ENCODE data around the gene FAM13A.

DNA sequence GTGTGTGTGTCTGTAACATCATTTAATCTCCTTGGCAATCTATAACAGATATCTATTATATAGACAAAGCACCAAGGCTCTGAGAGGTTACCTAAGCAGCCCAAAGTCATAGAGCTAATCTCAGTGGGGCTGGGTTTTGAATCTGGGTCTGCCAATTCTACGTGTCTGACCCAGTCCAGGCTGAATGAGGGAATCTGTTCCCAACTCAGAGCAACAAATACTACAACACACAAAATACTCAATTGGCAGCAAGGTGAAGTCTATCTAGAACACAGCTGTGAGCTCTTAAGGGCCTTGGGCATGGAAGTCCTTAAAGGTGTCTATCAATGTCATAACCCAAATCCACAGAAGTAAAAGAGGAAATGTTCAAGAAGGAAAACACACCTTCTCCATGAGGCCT lies 311.8 kb downstream of the FAM13A start:
- TF ChIP-seq, protein P1, sequence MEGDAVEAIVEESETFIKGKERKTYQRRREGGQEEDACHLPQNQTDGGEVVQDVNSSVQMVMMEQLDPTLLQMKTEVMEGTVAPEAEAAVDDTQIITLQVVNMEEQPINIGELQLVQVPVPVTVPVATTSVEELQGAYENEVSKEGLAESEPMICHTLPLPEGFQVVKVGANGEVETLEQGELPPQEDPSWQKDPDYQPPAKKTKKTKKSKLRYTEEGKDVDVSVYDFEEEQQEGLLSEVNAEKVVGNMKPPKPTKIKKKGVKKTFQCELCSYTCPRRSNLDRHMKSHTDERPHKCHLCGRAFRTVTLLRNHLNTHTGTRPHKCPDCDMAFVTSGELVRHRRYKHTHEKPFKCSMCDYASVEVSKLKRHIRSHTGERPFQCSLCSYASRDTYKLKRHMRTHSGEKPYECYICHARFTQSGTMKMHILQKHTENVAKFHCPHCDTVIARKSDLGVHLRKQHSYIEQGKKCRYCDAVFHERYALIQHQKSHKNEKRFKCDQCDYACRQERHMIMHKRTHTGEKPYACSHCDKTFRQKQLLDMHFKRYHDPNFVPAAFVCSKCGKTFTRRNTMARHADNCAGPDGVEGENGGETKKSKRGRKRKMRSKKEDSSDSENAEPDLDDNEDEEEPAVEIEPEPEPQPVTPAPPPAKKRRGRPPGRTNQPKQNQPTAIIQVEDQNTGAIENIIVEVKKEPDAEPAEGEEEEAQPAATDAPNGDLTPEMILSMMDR (IDR thresholded peaks at IDR 0.05; ENCODE audit: control extremely low read depth in 1 of 3, insufficient read depth in 1 of 3, low read depth in 1 of 3, low read length in 3 of 3), result no peak
- TF ChIP-seq, protein P2, sequence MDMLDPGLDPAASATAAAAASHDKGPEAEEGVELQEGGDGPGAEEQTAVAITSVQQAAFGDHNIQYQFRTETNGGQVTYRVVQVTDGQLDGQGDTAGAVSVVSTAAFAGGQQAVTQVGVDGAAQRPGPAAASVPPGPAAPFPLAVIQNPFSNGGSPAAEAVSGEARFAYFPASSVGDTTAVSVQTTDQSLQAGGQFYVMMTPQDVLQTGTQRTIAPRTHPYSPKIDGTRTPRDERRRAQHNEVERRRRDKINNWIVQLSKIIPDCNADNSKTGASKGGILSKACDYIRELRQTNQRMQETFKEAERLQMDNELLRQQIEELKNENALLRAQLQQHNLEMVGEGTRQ (IDR thresholded peaks at IDR 0.05; ENCODE audit: low read length), result no peak
- TF ChIP-seq POLR2A (IDR thresholded peaks at IDR 0.05; ENCODE audit: control extremely low read depth in 1 of 2, low read depth in 2 of 2, low read length in 2 of 2) (no peak), ATF3 (IDR thresholded peaks at IDR 0.05; ENCODE audit: insufficient read depth, low read depth, low read length) (no peak), JUND (IDR thresholded peaks at IDR 0.05; ENCODE audit: low read length) (no peak), EZH2 (IDR thresholded peaks at IDR 0.05; ENCODE audit: low read depth, low read length, severe bottlenecking) (no peak), POLR2AphosphoS5 (IDR thresholded peaks at IDR 0.05; ENCODE audit: low read depth, low read length) (no peak), CEBPB (IDR thresholded peaks at IDR 0.05; ENCODE audit: low read depth, low read length) (no peak), TBP (IDR thresholded peaks at IDR 0.05; ENCODE audit: low read depth, low read length) (no peak), CREB1 (IDR thresholded peaks at IDR 0.05) (no peak), EGR1 (IDR thresholded peaks at IDR 0.05; ENCODE audit: borderline replicate concordance, low read depth, low read length) (no peak), BRCA1 (IDR thresholded peaks at IDR 0.05; ENCODE audit: low read depth, low read length) (no peak), TAF7 (optimal IDR thresholded peaks at IDR 0.05; ENCODE audit: borderline replicate concordance, low read depth, low read length) (no peak)

Data from H1 (cell line).